ENCODE data around the gene RAB17.
"Not testable (repeated sequence)": the region's sequence is repeated elsewhere in the genome, so short reads cannot be mapped to it uniquely, and the experiment has no call there.

The RAB17 gene

GRCh38 chr2:237598468-237599208 is 8.1 kb upstream of the RAB17 start:
- no peak for DNase-seq

- no peak for DNase-seq
These were observed 6.9 kb upstream of the RAB17 start for GRCh38 chr2:237597196-237598145.

GRCh38 chr2:237596520-237597195 is 6.1 kb upstream of the RAB17 start:
- DNase-seq, result no peak

GRCh38 chr2:237595829-237596519 is 5.4 kb upstream of the RAB17 start:
- not testable (repeated sequence) for DNase-seq

GRCh38 chr2:237594514-237594871 is 4.0 kb upstream of the RAB17 start:
- no peak for DNase-seq

- no peak for DNase-seq
These were observed 3.2 kb upstream of the RAB17 start for GRCh38 chr2:237593596-237594320.

- no peak for DNase-seq
These were observed 2.5 kb upstream of the RAB17 start for GRCh38 chr2:237593036-237593435.

- no peak for DNase-seq
These were observed 2.0 kb upstream of the RAB17 start for GRCh38 chr2:237592425-237592980.

- no peak for DNase-seq
These were observed 777 bp upstream of the RAB17 start for GRCh38 chr2:237591141-237591881.

- DNase-seq, result no peak
These were observed 2.4 kb downstream of the RAB17 start for GRCh38 chr2:237588044-237588696.

- DNase-seq, result no peak
These were observed 4.8 kb downstream of the RAB17 start for GRCh38 chr2:237585590-237586221.

GRCh38 chr2:237583385-237584295 is 6.9 kb downstream of the RAB17 start:
- DNase-seq, result no peak

- peak; percentile 69 for DNase-seq
These were observed 8.5 kb downstream of the RAB17 start for GRCh38 chr2:237581751-237582746.

GRCh38 chr2:237581326-237581725 is 9.2 kb downstream of the RAB17 start:
- DNase-seq, result no peak

GRCh38 chr2:237577956-237578870 is 12.3 kb downstream of the RAB17 start:
- no peak for DNase-seq

GRCh38 chr2:237577458-237577857 is 13.1 kb downstream of the RAB17 start:
- no peak for DNase-seq
